ENCODE data around the gene LHCGR. TPM values are rescaled to one million over a fixed set of nuclear protein-coding genes. Genes with fewer than 3 reads are reported as not detected.

Gene LHCGR
- total RNA-seq, 4 donors from 2014 or later: not detected

- peaks cover 0 to under 1% (median 0%) of the 10 kb centered on the region in 4 donors for H3K4me1 ChIP-seq
- no peak overlapping the region for H3K4me3 ChIP-seq
- no peaks in the 10 kb centered on the region for H3K9me3 ChIP-seq
- TF ChIP-seq CTCF (IDR thresholded peaks at IDR 0.05) (no peak), POLR2A (IDR thresholded peaks at IDR 0.05) (no peak), EP300 (IDR thresholded peaks at IDR 0.05; ENCODE audit: low read depth) (no peak), POLR2AphosphoS5 (IDR thresholded peaks at IDR 0.05) (no peak)
- in situ Hi-C loops (cut with MboI; ENCODE audit: low pct_ligation_motif_present in 1 of 4, low pct_unique_long_range_greater_than_20kb in 1 of 4, low sequenced_read_pairs in 3 of 4) (no loop called here), intact Hi-C loops (cut with DNase I; ENCODE audit: low total_unique reads) (no loop called here)
- peaks cover 9% of the 10 kb centered on the region for H3K27me3 ChIP-seq
- H3K27ac ChIP-seq: no peak overlapping the region
- H3K36me3 ChIP-seq: no peaks in the 10 kb centered on the region
- DNase-seq: no peak
- 75 to 100% methylated on average over 2 of the region's 2 CpGs for WGBS, 2 donors (ENCODE audit: low coverage in 1 of 2)
Observed at GRCh38 chr2:48721158-48721557, 34.4 kb downstream of the LHCGR start.

DNA sequence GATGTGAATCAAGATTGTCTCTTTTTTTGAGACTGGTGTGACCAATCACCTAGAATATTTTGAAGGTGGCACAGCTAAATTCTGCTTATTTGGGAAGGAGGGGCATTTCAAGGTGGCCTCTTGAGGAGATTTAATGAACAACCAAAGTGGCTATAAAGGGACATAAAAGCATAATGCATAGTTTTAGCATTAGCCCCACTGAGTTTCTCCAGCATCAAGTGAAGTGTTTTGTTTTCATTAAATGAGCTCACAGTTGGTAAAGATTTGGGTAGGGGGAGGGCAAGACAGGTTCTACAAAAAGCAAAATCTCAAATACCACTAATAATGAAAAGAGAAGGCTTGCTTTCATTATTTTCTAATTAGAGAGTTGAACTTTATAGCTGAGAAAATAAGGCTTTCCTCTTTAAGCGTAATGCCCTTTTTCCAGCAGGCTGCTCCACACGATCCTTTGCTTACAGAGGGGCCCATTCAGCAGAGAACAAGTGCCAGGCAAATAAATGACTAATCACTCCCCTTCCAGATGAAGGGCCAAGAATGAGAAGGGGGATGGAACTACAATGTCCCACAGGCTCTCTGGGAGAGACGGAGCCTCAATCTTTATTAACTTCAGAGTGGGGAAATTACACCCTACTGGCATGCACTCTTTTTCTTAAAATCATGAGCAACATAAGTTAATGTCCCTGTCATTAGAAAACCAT lies 35.9 kb downstream of the LHCGR start:
- no peaks in the 10 kb centered on the region for H3K36me3 ChIP-seq
- in situ Hi-C loops (cut with MboI; ENCODE audit: low pct_ligation_motif_present in 1 of 4, low pct_unique_long_range_greater_than_20kb in 1 of 4, low sequenced_read_pairs in 3 of 4): no loop called here
- TF ChIP-seq CTCF (IDR thresholded peaks at IDR 0.05): no peak
- no peak for TF ChIP-seq POLR2A (IDR thresholded peaks at IDR 0.05)
- no peak for TF ChIP-seq EP300 (IDR thresholded peaks at IDR 0.05; ENCODE audit: low read depth)
- TF ChIP-seq POLR2AphosphoS5 (IDR thresholded peaks at IDR 0.05): no peak
- intact Hi-C loops (cut with DNase I; ENCODE audit: low total_unique reads): no loop called here
- H3K4me1 ChIP-seq: peaks cover 0 to 15% (median 11%) of the 10 kb centered on the region in 4 donors
- no peak overlapping the region for H3K4me3 ChIP-seq
- no peak overlapping the region for H3K27ac ChIP-seq
- no peak for DNase-seq
- H3K27me3 ChIP-seq: peaks cover 9% of the 10 kb centered on the region
- 72 to 78% methylated on average over 3 of the region's 3 CpGs for WGBS, 2 donors (ENCODE audit: low coverage in 1 of 2)
- no peaks in the 10 kb centered on the region for H3K9me3 ChIP-seq

- peaks cover 0 to 26% (median 12%) of the 10 kb centered on the region in 4 donors for H3K4me1 ChIP-seq
- 67 to 83% methylated on average over 3 of the region's 3 CpGs for WGBS, 2 donors (ENCODE audit: low coverage in 1 of 2)
- H3K36me3 ChIP-seq: no peaks in the 10 kb centered on the region
- intact Hi-C loops (cut with DNase I; ENCODE audit: low total_unique reads): no loop called here
- TF ChIP-seq CTCF (IDR thresholded peaks at IDR 0.05) (no peak), POLR2AphosphoS5 (IDR thresholded peaks at IDR 0.05) (no peak), EP300 (IDR thresholded peaks at IDR 0.05; ENCODE audit: low read depth) (no peak), POLR2A (IDR thresholded peaks at IDR 0.05) (no peak)
- in situ Hi-C loops (cut with MboI; ENCODE audit: low pct_ligation_motif_present in 1 of 4, low pct_unique_long_range_greater_than_20kb in 1 of 4, low sequenced_read_pairs in 3 of 4): no loop called here
- H3K9me3 ChIP-seq: no peaks in the 10 kb centered on the region
- no peak for DNase-seq
- H3K27me3 ChIP-seq: peaks cover 9% of the 10 kb centered on the region
- no peak overlapping the region for H3K27ac ChIP-seq
- H3K4me3 ChIP-seq: no peak overlapping the region
Observed at GRCh38 chr2:48717846-48718245, 37.7 kb downstream of the LHCGR start.

DNA sequence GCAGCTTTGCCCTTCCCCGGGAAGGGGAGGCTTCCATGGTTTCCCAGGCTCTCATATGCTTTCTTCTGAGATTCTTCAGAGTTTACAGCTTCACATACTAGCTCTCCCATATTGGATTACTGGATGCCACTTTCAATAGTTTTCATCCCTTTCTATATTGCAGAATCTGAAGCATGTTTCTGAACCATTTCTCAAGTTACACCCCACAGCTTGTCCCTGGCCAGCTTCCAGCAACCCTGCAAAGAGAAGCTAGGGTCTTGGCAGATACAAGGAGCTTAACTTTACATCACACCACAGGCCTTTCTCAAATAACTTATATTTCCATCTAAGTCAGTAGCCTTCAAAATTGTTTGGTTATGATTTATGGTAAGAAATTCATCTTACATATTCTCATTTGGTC lies 39.6 kb downstream of the LHCGR start:
- Histone ChIP-seq H3K9me3 (no peaks in the 10 kb centered on the region), H3K27me3 (peaks cover 9% of the 10 kb centered on the region), H3K36me3 (no peaks in the 10 kb centered on the region), H3K27ac (peak overlapping the region; percentile 0 to 60 (median 53)), H3K4me3 (no peak overlapping the region), H3K4me1 (peaks cover 0 to 26% (median 12%) of the 10 kb centered on the region in 4 donors)
- no peak for DNase-seq
- no peak for TF ChIP-seq EP300 (IDR thresholded peaks at IDR 0.05; ENCODE audit: low read depth)
- no peak for TF ChIP-seq POLR2AphosphoS5 (IDR thresholded peaks at IDR 0.05)
- no peak for TF ChIP-seq CTCF (IDR thresholded peaks at IDR 0.05)
- TF ChIP-seq POLR2A (IDR thresholded peaks at IDR 0.05): no peak
- WGBS, 2 donors (ENCODE audit: low coverage in 1 of 2): 71% methylated on average over 1 of the region's 1 CpG
- intact Hi-C loops (cut with DNase I; ENCODE audit: low total_unique reads) (no loop called here), in situ Hi-C loops (cut with MboI; ENCODE audit: low pct_ligation_motif_present in 1 of 4, low pct_unique_long_range_greater_than_20kb in 1 of 4, low sequenced_read_pairs in 3 of 4) (no loop called here)
